ENCODE results near the gene LOXL3. TPM values are rescaled to one million over a fixed set of nuclear protein-coding genes. Genes with fewer than 3 reads are reported as not detected.
A peak's percentile ranks its signal among the peaks of the same experiment; 100 is the strongest.

LOXL3 gene
- total and polyA plus RNA-seq, 3 experiments from 2014 or later = 0.08 to 1.2 (median 0.77) TPM

DNA sequence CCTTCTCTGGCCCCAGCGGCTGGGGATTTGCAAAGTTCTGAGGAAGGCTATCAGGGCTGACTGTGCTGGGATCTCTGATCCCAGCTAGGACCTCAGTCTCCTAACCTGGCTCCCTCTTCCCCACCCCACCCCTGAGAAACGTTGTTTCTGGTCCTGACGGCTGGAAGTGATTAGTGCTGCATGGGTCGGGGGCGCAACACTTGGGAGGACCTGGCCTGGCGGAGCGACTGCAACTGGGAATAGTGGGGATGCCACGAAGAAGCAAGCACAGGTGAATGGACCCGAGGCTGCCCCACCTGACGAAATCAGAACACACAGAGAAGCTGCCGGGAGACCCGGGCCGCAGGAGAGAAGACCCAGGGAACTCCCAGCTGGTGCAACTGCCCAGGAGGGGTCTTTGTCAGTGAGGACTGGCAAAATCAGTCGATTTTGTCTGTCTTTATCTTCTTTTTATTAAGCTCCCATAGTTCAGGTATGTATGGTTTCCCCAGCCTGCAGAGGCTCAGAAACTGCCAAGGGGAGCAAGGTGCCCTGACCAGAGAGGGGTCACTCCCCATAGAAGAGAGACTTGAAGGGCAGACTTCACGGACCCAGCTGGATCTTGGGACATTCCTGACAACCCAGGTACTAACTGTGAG, 53.7 kb downstream of the LOXL3 start:
- Histone ChIP-seq H3K27ac (ENCODE audit: low read depth, low read length) (no peak overlapping the region), H3K9me3 (ENCODE audit: low read length) (no peaks in the 10 kb centered on the region), H3K36me3 (ENCODE audit: insufficient read depth, low read length) (peaks cover 5% of the 10 kb centered on the region), H3K4me1 (ENCODE audit: insufficient read depth, low read length) (peaks cover 33% of the 10 kb centered on the region), H3K4me3 (ENCODE audit: low read length) (no peak overlapping the region), H3K27me3 (ENCODE audit: insufficient read depth, low read length, poor library complexity, severe bottlenecking) (peaks cover 20% of the 10 kb centered on the region)
- Mint-ChIP-seq H3K4me3 (peak overlapping the region; percentile 26 to 90 (median 32)), H3K27ac (peak overlapping the region in 1 of 8 donors; percentile 36), H3K4me1 (peaks cover 36 to 58% (median 42%) of the 10 kb centered on the region in 3 donors), H3K36me3 (peaks cover 3 to 14% (median 8%) of the 10 kb centered on the region in 3 donors), H3K9me3 (peaks cover 0 to 2% (median 0%) of the 10 kb centered on the region in 5 donors), H3K27me3 (peaks cover 38 to 61% of the 10 kb centered on the region in 2 donors)
- DNase-seq = no peak
- ChIA-PET POLR2A (interaction anchor here (0.6 kb wide), 1 partner anchor 11 kb away, joined by 3 read pairs; no protein-coding TSS in a partner anchor), CTCF (interaction anchor here (1.2 to 1.8 kb wide), 6 partner anchors 10 to 87 kb away, joined by 3 to 7 read pairs (median 4); partner anchors contain the start of genes CCDC142, TLX2 and TTC31)

- H3K27me3 ChIP-seq (ENCODE audit: insufficient read depth, low read length, poor library complexity, severe bottlenecking) = peaks cover 20% of the 10 kb centered on the region
- peak within 1 kb of the TSS; percentile 88 to 95 (median 91) for H3K4me3 Mint-ChIP-seq
- peaks cover 0 to 2% (median 0%) of the 10 kb centered on the region in 5 donors for H3K9me3 Mint-ChIP-seq
- peaks cover 0 to 8% (median 2%) of the 10 kb centered on the region in 3 donors for H3K36me3 Mint-ChIP-seq
- H3K9me3 ChIP-seq (ENCODE audit: low read length) = no peaks in the 10 kb centered on the region
- no peaks in the 10 kb centered on the region for H3K36me3 ChIP-seq (ENCODE audit: insufficient read depth, low read length)
- H3K4me1 Mint-ChIP-seq = peaks cover 29 to 52% (median 35%) of the 10 kb centered on the region in 3 donors
- DNase-seq = no peak
- ChIA-PET POLR2A (no interaction called here), CTCF (interaction anchor here (0.7 to 1.8 kb wide), 4 partner anchors 10 to 45 kb away, joined by 3 to 7 read pairs (median 4); partner anchors contain the start of genes CCDC142 and TTC31)
- H3K4me3 ChIP-seq (ENCODE audit: low read length) = peak within 1 kb of the TSS; percentile 58
- H3K27me3 Mint-ChIP-seq = peaks cover 36 to 55% of the 10 kb centered on the region in 2 donors
- peaks cover 33% of the 10 kb centered on the region for H3K4me1 ChIP-seq (ENCODE audit: insufficient read depth, low read length)
- no peak within 1 kb of the TSS for H3K27ac ChIP-seq (ENCODE audit: low read depth, low read length)
- peak within 1 kb of the TSS; percentile 36 to 92 (median 60) for H3K27ac Mint-ChIP-seq
Observed at GRCh38 chr2:74499267-74499939, 54.3 kb downstream of the LOXL3 start, which contains the start of gene LBX2. Gene LBX2, minus strand, starts transcription at chr2:74499603. Its CDS starts 66 bp downstream, at chr2:74499537.

- Mint-ChIP-seq H3K27ac (peak overlapping the region in 7 of 8 donors; percentile 42 to 92 (median 64)), H3K4me3 (peak overlapping the region; percentile 88 to 95 (median 91)), H3K27me3 (peaks cover 34 to 48% of the 10 kb centered on the region in 2 donors), H3K4me1 (peaks cover 27 to 45% (median 30%) of the 10 kb centered on the region in 3 donors), H3K9me3 (no peaks in the 10 kb centered on the region), H3K36me3 (peaks cover 0 to 12% (median 3%) of the 10 kb centered on the region in 3 donors)
- no peaks in the 10 kb centered on the region for H3K36me3 ChIP-seq (ENCODE audit: insufficient read depth, low read length)
- DNase-seq = no peak
- H3K4me1 ChIP-seq (ENCODE audit: insufficient read depth, low read length) = peaks cover 31% of the 10 kb centered on the region
- POLR2A ChIA-PET = interaction anchor here (1.1 kb wide), 1 partner anchor 26 kb away, joined by 3 read pairs; the partner anchor contains the start of gene MRPL53
- no peaks in the 10 kb centered on the region for H3K9me3 ChIP-seq (ENCODE audit: low read length)
- CTCF ChIA-PET = interaction anchor here (0.7 to 1.8 kb wide), 4 partner anchors 15 to 46 kb away, joined by 3 to 7 read pairs (median 4); partner anchors contain the start of genes CCDC142 and TTC31
- peak overlapping the region; percentile 58 for H3K4me3 ChIP-seq (ENCODE audit: low read length)
- H3K27ac ChIP-seq (ENCODE audit: low read depth, low read length) = no peak overlapping the region
- H3K27me3 ChIP-seq (ENCODE audit: insufficient read depth, low read length, poor library complexity, severe bottlenecking) = peaks cover 20% of the 10 kb centered on the region
Observed at GRCh38 chr2:74498500-74499266, 55.1 kb downstream of the LOXL3 start.

DNA sequence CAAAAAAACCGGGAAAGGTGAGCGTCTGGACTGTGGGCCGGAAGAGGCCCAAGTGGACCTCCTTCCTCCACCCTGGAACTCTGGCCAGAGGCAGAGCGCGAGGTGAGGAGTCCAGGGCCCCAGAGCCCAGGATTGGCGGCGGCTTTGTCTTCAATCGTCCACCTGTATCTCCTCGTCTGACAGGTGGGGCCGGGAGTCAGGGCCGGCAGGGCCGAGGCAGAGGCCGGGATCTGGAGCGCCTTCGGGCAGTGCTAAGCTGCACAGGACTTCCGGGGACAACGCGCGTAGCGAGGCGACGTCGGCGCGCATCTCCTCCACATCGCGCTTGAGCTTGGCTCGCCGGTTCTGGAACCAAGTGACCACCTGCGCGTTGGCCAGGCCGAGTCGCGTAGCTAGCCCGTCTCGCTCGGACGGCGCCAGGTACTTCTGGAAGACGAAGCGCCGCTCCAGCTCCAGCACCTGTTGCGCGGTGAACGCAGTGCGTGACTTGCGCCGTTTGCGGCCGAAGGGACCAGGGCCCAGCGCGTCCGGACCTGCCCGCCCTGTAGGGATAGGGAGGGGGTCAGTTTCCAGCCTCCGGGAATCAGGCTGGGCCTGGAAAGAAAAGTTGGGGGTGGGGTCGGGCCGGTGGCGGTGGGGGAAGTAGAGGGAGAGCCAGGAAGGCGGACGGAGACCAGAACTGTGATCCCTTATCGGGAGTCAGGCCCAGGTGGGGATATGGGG, 55.8 kb downstream of the LOXL3 start:
- ChIA-PET CTCF (interaction anchor here (0.7 to 1.0 kb wide), 3 partner anchors 14 to 34 kb away, joined by 3 read pairs; partner anchors contain the start of gene DQX1), POLR2A (interaction anchor here (1.1 kb wide), 1 partner anchor 25 kb away, joined by 3 read pairs; the partner anchor contains the start of gene MRPL53)
- Mint-ChIP-seq H3K27ac (peak overlapping the region in 7 of 8 donors; percentile 9 to 92 (median 56)), H3K4me3 (peak overlapping the region; percentile 88 to 95 (median 91)), H3K4me1 (peaks cover 23 to 37% (median 27%) of the 10 kb centered on the region in 3 donors), H3K36me3 (peaks cover 0 to 18% (median 7%) of the 10 kb centered on the region in 3 donors), H3K9me3 (no peaks in the 10 kb centered on the region), H3K27me3 (peaks cover 34 to 42% of the 10 kb centered on the region in 2 donors)
- Histone ChIP-seq H3K36me3 (ENCODE audit: insufficient read depth, low read length) (no peaks in the 10 kb centered on the region), H3K4me1 (ENCODE audit: insufficient read depth, low read length) (peaks cover 24% of the 10 kb centered on the region), H3K27me3 (ENCODE audit: insufficient read depth, low read length, poor library complexity, severe bottlenecking) (peaks cover 18% of the 10 kb centered on the region), H3K9me3 (ENCODE audit: low read length) (no peaks in the 10 kb centered on the region), H3K27ac (ENCODE audit: low read depth, low read length) (no peak overlapping the region), H3K4me3 (ENCODE audit: low read length) (peak overlapping the region; percentile 58)
- DNase-seq = no peak

- Mint-ChIP-seq H3K4me3 (peak overlapping the region; percentile 60 to 95 (median 91)), H3K36me3 (peaks cover 0 to 26% (median 10%) of the 10 kb centered on the region in 3 donors), H3K4me1 (peaks cover 16 to 30% (median 20%) of the 10 kb centered on the region in 3 donors), H3K9me3 (no peaks in the 10 kb centered on the region), H3K27me3 (peaks cover 30 to 36% of the 10 kb centered on the region in 2 donors), H3K27ac (peak overlapping the region in 2 of 8 donors; percentile 9 to 26)
- Histone ChIP-seq H3K4me1 (ENCODE audit: insufficient read depth, low read length) (peaks cover 20% of the 10 kb centered on the region), H3K9me3 (ENCODE audit: low read length) (no peaks in the 10 kb centered on the region), H3K27ac (ENCODE audit: low read depth, low read length) (no peak overlapping the region), H3K27me3 (ENCODE audit: insufficient read depth, low read length, poor library complexity, severe bottlenecking) (peaks cover 11% of the 10 kb centered on the region), H3K4me3 (ENCODE audit: low read length) (peak overlapping the region; percentile 58), H3K36me3 (ENCODE audit: insufficient read depth, low read length) (peaks cover 5% of the 10 kb centered on the region)
- no peak for DNase-seq
- POLR2A ChIA-PET = interaction anchor here (1.1 kb wide), 1 partner anchor 24 kb away, joined by 3 read pairs; the partner anchor contains the start of gene MRPL53
- CTCF ChIA-PET = interaction anchor here (0.7 to 1.3 kb wide), 4 partner anchors 13 to 35 kb away, joined by 3 read pairs; partner anchors contain the start of genes DQX1 and MRPL53
Observed at GRCh38 chr2:74496997-74497776, 56.6 kb downstream of the LOXL3 start.

GRCh38 chr2:74495440-74495839, 58.3 kb downstream of the LOXL3 start:
- Mint-ChIP-seq H3K4me3 (peak overlapping the region in 2 of 7 donors; percentile 13 to 39), H3K27me3 (peaks cover 17 to 18% of the 10 kb centered on the region in 2 donors), H3K36me3 (peaks cover 7 to 43% (median 14%) of the 10 kb centered on the region in 3 donors), H3K4me1 (peaks cover 12 to 26% (median 18%) of the 10 kb centered on the region in 3 donors), H3K27ac (peak overlapping the region in 3 of 8 donors; percentile 34 to 69 (median 63)), H3K9me3 (no peaks in the 10 kb centered on the region)
- ChIA-PET CTCF (interaction anchor here (1.7 kb wide), 1 partner anchor 10 kb away, joined by 6 read pairs; no protein-coding TSS in a partner anchor), POLR2A (no interaction called here)
- Histone ChIP-seq H3K9me3 (ENCODE audit: low read length) (no peaks in the 10 kb centered on the region), H3K27me3 (ENCODE audit: insufficient read depth, low read length, poor library complexity, severe bottlenecking) (peaks cover 11% of the 10 kb centered on the region), H3K36me3 (ENCODE audit: insufficient read depth, low read length) (peaks cover 22% of the 10 kb centered on the region), H3K4me1 (ENCODE audit: insufficient read depth, low read length) (peaks cover 20% of the 10 kb centered on the region), H3K27ac (ENCODE audit: low read depth, low read length) (no peak overlapping the region), H3K4me3 (ENCODE audit: low read length) (no peak overlapping the region)
- DNase-seq = no peak
